HG03064 (cell line): ENCODE results near the gene IQSEC1.
A peak's percentile ranks its signal among the peaks of the same experiment; 100 is the strongest.

ENCODE experiments used
- ATAC-seq: cut with Tn5 transposase; IDR thresholded peaks from one replicate; pipeline ENCODE4 v1.9.1; 2021; ENCODE audit warnings: low read depth; ENCODE audit not compliant: unreplicated experiment

The IQSEC1 gene

DNA sequence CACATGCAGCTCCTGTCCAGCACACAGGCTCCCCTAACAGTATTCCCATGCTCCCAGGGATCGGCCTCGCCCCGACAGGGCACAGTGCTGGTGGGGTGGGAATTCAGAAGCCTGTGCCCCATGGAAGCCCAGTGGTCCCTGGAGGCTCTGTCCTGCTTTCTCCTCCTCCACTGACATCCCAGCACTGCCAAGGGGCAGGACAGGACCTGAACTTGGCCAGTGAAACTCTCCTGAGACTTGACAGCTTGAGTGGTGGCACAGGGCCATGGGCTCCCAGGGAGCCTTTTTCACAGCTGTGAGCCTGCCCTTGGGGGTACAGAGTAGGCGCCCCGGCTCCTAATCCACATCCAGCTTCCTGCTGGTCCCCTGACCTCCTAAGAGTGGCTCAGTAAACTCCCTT is 38.4 kb downstream of the IQSEC1 start:
- no peak for ATAC-seq

DNA sequence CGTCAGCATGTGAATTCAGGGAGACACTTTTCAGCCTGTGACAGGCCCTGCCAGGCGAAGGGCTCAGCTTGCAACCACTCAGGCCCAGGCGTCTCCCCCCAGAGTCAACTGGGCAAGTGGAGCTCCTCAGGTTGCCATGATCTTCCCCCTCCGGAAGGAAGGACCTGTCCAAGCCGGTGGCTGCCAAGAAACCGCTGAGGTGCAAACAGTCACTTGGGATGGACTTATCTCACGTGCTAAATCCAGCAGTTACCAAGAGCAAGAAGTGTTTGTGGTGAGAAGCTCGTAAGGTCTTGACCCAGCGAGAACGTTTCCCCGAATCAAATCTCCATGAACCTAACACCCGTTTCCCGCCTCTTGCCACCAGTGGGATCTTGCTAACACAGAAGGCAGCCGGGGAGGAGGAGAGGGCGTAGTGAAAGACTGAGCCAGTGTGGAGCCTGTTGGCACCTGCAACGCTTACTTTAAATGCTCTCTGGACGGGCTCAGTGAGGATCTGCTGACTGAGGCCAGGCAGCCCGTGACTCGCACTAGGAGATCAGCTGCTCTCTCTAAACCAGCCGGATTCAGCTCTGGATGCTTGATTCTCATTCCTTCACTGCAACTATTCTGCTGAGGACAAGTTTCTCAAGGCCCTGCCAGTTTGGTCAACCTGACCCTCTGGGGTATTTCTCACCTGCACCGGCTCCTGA is 39.0 kb downstream of the IQSEC1 start:
- no peak for ATAC-seq

DNA sequence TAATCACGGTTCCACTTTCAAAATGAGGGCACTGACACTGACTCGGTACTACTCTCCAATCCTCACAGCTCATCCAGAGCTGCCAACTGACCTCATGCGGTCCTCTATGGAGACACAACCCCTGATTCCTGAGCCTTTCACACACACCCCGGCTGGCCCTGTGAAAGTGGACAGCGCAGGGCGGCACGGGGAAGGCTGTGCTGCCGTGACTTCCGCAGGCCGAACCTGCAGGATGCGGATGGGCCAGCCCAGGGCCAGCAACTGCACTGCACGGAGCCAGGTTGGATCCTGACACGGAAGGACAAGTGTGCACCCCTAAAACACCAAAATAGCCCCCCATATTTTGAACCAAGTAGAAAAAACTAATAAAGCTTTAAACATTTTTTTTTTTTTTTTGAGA is 41.0 kb downstream of the IQSEC1 start:
- no peak for ATAC-seq

DNA sequence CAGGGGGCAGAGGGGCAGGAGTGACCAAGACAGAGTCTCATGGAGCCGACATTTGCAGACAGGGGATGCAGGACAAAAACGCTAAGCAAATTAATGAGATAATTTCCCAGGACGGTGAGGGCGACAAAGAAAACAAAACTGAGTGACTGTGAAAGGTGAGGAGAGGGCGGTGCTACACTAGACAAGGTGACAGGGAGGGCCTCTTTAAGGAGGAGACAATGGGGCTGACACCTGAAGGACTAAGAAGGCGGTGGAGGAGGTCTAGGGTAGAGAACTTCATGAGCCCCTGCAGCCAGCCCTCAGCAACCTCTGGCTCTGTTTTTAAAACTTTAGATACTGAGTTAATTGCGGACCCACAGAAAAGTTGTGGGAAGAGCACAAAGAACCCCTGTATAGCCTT is 41.6 kb downstream of the IQSEC1 start:
- ATAC-seq: no peak

DNA sequence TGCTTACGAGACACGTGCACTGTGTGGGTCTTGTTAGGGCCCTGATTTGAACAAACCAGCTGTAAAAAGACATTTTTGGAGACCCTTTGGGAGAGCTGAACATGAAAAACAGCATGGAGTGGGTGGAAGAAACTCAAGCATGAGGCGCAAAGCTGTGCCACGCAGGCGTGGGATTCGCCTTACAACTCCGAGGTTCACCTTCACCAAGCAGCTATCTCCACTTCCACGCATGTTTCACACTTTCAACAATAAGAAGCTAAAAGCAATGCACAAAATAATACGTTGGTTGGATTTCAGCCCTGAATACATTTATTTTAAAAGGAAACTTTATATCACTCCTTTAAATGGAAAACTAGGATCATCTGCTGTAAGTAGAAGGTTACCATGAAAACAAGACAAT is 42.5 kb downstream of the IQSEC1 start:
- no peak for ATAC-seq

DNA sequence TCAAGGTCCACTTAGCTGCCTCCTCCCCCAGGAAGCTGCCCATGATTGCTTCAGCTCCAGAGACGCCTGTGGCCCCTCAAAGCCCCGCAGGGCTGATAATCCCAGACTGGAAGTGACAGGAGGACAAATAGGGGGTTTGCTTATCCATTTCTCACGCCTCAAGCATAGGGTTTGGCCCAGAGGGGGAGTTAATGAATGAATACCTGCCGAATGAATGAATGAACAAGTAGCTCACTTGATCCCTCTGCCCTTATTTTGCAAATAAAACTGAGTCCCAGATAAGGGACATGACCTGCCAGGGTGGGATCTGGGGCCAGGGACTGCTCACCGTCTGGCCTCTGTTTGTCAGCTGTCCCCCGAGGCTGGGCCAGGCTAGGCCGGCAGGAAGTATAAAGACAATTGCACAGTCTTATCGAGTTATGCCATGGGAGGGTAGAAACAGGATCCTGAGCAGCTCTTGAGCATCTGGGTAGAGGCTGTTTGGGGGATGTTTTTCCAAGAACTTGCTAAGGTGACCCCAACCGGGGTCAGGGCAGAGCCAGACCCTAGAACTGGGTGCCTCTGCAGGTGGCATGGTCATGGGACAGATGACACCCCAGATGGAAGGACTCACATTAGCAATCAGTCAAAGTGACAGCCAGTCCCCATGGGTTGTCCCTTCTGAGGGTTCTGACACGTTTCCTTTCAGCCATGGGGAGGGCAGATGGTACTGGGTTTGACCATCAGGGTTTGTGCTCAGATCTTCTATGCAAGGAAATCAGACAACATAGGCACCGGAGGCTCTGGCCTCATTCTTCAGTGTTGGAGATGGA is 45.0 kb downstream of the IQSEC1 start:
- ATAC-seq: no peak

DNA sequence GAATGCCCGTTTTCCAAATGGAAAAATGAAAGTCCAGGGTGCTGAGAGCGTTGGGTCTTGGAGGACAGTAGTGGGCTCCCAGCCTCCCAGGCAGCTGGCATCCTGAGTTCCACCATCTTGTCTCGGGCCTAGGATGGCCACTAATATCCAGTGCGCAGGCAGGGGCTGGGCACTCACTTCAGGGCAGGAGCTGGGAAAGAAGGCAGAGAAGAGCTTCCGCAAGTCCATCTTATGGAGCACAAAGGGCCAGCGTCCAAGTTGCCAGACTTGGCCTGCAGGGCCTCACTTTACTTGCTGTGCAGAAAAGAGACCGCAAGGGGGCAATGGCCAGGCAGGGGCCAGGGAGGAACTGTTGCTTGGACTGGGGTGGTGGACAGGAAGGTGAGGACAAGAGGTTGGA is 46.1 kb downstream of the IQSEC1 start:
- ATAC-seq: no peak

DNA sequence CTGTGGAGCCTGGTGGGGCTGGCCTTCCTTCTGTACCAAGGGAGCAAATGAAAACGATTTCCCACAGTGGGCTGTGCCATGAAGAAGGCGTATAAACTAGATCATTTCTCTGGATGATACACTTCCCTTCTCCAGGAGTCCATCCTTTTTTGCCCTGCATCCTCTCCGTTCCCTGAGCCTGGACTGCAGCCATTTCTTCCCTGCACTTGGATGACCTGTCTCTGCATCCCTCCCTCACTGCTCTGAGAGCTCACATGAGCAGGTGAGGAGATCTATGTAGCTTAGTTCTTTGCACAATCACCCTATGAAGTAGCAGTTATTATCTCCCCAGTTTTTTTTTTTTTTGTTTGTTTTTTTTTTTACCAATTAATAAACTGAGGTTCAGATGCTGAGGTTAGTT is 46.7 kb downstream of the IQSEC1 start:
- ATAC-seq: no peak

DNA sequence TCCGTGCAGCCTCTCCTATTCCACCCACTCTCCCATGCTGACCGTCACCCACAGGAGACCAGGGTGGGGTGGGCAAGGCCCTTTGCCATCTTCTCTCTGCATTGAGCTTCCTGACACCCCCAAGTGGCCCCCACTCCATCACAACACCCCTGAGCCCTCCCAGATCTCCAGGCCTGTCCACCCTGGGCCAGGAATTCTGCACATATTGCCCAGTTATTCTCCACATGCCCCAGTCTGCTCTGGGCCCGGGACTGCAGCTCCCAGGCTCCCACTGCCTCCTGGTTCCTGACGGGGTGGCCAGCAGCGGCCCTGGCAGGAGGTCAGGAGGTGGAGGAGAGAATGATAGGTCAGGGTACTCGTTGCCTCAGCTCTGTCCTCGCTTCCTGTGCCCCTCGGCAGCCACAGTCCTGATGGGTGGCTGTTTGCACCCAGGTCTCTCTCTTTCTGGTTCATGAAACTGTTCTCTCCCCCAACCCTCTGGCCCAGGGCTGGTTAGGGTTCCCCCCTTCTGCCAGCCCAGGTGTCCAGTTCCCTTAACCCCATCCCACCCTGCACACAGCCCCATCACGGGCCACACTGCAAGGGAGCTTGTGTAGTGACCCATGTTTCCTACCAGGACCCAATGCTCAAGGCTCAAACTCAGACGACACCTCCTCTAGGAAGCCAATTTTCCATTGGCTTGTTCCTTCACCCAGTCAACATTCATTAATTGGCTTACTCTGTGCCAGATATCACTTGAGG is 47.3 kb downstream of the IQSEC1 start:
- ATAC-seq: no peak

DNA sequence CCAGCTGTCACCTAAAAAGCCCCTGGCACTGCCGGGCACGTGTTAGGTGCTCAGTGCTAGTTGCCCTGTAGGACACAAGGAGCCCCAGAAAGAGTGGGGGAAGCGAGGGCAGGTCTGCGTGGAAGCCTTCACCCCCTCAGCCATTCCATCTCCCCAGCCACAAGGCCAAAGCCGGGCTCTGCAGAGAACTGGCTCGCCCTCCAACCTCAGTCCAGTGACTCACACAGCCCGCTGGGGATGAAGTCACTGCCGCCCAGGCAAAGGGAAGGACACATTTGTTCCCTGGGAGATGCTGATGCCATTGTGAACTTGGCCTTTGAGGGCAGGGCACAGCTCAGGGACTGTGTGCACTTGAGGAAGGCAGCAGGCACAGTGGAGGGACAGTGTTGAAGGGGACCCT is 48.1 kb downstream of the IQSEC1 start:
- no peak for ATAC-seq

DNA sequence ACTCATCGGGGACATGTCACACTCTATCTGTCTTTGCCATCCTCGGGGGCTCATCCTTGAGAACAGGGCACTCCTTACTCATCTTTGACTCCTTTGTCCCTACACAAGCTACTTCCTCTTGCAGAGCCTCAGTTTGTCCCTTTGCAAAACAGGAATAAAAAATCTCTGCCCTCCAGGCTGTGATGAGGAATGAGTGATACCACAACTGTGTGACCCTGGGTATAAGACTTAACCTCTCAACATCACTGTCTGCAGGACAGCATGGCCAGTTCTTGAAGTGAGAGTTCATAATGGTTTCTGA is 48.5 kb downstream of the IQSEC1 start:
- no peak for ATAC-seq

DNA sequence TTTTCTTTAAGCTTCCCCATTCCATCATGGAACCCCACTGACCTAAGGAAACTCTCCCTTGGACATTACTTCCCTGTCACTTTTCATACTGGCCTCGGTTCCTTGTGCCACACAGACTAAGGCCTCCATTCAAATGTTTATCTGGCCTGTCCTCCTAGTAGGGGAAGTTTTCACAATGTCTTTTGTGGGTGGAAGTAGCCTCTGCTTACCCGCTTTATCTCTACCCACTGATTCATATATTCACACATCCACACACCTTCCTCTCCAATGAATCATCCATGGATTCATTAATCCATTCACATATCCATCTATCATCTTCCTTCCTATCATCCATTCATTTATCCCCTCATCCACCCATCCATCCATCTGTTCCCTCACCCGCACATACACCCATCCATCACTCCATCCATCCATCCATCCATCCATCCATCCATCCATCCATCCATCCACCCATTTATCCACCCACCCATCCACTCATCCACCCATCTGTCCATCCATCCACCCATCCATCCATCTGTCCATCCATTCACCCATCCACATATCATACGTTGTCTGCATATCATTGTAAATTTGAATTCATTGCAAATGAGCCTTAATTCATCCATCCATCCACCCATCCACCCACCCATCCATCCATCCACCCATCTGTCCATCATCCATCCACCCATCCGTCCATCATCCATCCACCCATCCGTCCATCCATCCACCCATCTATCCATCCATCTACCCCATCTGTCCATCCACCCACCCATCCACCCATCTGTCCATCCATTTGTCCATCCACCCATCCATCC is 49.1 kb downstream of the IQSEC1 start:
- no peak for ATAC-seq

DNA sequence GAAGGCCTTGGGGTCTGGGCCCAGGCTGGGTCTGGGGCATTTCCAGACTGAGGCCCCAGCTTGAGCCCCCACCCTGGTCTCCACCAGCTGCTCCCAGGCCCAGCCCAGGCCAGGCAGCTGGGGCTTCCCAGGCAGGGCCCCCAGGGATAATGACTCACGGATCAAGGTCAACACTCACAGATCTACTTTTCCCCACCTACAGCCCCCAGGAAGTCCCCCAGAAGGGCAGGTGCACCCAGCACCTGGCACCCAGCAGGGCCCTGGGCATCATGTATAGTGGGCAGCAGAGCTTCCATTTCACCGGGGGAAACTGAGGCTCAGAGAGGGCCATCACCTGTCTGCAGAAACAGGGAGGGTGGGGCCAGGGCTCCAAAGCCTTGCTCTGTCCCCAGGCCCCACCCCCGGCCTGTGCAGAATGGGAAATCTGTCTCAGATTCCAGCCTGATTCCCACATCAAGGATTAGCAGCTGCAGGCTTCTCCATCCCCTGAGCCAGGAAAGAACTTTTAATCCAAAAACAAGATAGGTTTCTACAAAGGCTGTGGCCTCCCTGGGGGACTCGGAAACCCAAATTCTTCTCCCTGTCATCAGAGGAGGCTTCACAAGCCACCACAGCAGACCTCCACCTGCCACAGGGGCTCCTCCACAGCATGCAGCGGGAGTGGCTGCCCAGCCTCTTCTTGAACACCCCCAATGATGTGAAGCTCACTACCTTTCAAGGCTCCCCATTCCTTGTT is 49.8 kb downstream of the IQSEC1 start:
- no peak for ATAC-seq

DNA sequence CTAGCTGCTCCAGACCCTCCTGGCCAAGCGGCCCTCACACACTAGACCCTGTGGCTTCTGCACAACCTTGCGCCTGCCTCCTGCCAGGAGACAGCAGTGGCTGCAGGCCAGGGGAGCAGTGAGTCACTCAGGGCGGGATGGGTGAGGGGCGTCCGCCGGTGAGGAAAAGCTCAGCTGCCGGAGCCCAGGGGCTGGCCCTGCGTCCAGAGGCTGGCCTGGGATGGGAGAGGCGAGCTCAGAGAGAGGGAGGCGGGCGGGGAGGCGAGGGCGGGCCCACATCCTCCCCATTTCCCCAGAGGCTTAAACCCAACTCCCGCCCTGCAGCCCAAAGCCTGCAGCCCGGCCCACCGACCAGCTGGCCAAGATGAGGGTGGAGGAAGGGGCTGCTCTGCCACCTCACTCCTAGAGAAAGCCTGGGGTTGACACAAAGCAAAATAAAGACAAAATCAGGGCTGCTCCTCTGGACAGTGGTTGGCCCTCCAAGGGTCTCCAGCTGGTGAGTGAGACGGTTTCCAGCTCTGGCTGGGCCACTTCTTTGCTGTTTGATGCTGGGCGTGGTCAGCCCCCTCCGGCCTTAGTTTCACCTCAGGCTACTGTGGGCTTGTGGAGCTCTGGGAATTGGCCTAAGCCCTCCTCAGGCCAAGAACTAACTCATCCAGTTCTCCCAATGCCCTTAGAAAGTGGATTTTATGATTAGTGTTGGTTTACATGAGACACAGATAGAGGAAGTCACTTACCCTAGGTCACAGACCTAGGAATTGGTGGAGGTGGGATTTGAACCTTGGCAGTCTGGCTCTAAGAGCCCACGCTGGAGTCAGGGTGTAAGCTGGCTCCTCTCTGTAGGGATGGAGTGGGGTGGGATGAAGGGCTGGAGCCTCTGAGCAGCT is 50.6 kb downstream of the IQSEC1 start:
- ATAC-seq: peak; percentile 52

DNA sequence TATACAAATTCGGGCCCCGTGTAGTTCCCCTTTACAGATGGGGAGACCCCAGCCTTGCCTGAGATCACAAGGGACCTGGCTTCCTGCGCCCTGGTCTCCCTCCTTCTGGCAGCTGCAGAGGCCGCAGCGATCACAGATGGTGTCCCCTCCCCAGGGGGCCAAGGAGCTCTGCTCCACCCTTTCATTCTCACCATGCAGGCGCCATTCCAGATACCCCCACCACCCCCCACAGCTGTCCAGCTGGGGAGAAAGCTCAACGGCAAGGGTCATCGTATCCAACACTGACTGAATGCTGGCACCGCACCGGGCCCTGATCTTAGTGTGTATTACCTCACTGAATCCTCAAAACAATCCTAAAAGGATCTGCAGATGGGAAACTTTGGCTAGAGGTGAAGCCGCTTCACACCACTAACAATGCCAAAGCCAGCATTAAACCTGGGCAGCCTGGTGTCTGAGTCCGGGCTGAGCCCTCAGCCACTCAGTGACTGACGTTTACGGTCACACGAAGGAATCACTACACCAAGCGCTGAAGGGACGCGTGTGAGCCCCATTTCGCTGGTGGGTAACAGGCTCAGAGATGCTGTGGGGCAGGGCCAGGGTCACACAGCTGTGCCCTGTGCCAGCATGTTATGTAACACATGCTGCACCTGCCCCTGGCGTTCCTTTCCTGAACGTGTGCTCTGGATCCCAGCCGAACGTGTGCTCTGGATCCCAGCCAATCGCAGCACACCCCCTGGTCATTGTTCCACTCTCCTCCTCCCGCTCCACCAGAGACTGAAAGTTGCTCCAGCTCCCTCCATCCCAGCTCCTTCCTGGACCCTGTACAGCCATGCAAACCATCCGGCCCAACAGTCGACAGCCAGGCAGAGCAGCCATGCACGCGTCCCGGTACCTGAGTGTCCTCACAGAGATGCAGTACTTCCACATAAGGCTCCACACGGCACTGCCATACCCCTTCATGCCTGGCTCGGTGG is 51.8 kb downstream of the IQSEC1 start:
- ATAC-seq: no peak

DNA sequence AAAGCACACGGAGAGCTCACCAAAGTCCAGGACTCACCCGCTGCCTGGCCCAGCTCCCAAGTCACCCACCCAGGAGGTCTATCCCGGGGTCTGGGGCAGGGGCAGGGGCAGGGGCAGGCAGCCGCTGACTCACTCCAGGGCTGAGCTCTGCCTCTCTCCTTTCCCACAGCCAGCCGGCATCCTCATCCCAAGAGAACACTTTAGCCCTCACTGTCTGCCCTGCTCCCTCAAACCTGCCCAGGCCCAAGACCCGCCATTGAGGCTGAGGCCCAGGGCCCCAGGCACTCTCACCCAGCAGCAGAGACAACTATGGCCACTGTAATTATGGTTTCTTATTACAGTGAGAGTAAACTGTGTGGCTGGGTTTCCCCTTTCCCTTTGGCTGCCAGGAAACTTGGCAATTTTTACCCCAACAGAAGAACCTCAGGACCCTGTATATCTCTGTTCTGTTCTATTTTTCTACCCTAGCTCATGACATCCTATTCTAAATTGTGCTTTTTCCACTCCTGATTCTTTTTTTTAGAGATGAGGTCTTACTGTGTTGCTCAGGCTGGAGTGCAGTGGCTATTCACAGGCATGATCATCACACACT is 53.0 kb downstream of the IQSEC1 start:
- no peak for ATAC-seq

DNA sequence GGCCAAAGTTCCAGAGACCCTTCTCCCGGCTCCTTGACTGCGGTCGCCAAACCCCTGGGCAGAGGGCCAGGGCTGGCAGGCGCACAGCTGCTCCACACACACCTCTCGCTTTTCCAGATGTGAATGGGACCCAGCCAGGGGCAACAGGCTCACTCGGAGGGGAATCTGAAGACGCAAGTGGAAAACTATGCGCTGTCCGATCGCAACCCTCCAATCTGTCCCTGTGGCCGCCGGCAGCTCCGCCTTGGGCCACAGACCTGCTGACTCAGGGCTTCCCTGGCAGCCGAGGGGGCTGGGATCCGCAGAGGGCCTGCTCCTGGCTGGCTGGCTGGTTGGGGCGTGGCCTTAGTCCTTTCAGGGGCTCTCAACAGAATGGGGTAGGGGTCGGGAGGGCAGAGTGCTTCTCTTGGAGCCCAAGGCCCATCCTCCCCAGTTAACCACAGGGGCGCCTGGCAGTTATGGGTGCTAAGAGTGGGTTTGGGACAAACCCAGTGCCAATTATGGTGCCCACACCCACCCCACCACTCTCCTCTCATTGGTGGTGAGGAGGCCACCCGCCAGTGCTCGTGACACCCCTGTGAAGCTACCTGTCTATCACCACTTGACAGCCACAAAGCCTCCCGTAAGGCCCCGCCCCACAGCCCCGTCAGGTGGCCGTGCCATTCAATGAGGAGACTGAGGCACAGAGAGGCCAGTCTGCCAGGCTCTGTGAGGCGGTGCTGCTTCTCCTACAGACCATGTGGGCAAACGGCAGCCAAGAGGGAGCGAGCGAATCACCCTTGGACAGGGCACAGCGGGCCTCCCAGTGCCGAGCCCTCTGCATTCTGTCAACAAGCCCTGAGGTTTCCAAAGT is 53.8 kb downstream of the IQSEC1 start:
- no peak for ATAC-seq
